BJ (cell line): ENCODE measurements around the gene RBM25. TPM values are rescaled to one million over a fixed set of nuclear protein-coding genes. Genes with fewer than 3 reads are reported as not detected.
A peak's percentile ranks its signal among the peaks of the same experiment; 100 is the strongest.

Experiments used
- CTCF ChIA-PET: fragments of 350-600 bp; formaldehyde crosslinking; extraction: SDS; loops from one replicate; lab custom pipeline; 2021; ENCODE audit warnings: antibody characterized with exemption, inconsistent platforms; lab: Yijun Ruan, JAX
- POLR2A ChIA-PET: fragments of 300-600 bp; sonication (Branson Sonifier 250); formaldehyde crosslinking; extraction: SDS; loops from one replicate; lab custom pipeline; 2021; ENCODE audit warnings: antibody characterized with exemption; lab: Charles Lee
- DNase-seq: peaks from one replicate; pipeline ENCODE4 v3.0.0-alpha.2; 2011; ENCODE audit warnings: low read depth
- H3K27me3 ChIP-seq: 2 replicates; pipeline ENCODE4 v1.6.0; 2011; ENCODE audit warnings: low read length; ENCODE audit not compliant: control insufficient read depth, insufficient read depth
- H3K36me3 ChIP-seq: 2 replicates; pipeline ENCODE4 v1.5.1; 2011; ENCODE audit warnings: low read length; ENCODE audit not compliant: control insufficient read depth, insufficient read depth
- H3K4me3 ChIP-seq: 2 replicates; pipeline ENCODE4 v1.5.1; 2011; ENCODE audit warnings: low read depth, mild to moderate bottlenecking, control low read depth, low read length
- CTCF ChIP-seq: IDR thresholded peaks from 2 replicates; pipeline ENCODE4 v1.5.1; 2011; ENCODE audit warnings: low read depth, mild to moderate bottlenecking, control low read depth, inconsistent platforms, low read length, moderate library complexity; ENCODE audit not compliant: insufficient read depth
- polyA plus RNA-seq: library from polyadenylated mRNA; depleted of rRNA; stranded (reverse); fragments of >200 nt; gene quantifications from 2 replicates; pipeline ENCODE4 v1.2.3, GENCODE V29; 2011

RBM25 gene
- polyA plus RNA-seq, 1 experiment: 21.9 TPM

DNA sequence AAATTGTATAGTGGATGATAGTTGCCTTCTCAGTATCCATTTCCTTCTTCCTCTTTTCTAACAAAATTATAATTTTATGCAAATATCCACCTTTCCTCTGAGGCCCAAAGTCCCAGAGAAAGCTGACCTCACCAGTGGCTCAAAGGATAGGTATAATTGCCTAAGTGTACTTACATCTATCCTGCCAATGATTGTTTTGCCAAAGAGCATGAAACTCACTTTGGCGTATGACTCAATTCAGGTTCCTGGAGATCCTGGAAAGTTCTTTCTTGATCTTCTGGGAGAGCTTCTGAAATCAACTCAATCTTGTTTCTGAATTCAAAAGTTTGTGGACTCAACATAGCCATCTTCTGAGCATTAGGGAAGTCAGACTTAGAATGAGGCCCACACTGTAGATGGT lies 10.5 kb upstream of the RBM25 start:
- no peak for TF ChIP-seq CTCF
- Histone ChIP-seq H3K4me3 (no peak overlapping the region), H3K27me3 (no peaks in the 10 kb centered on the region), H3K36me3 (no peaks in the 10 kb centered on the region)
- ChIA-PET CTCF (no interaction called here), POLR2A (no interaction called here)
- DNase-seq: no peak

- ChIA-PET POLR2A (interaction anchor here (0.7 to 1.0 kb wide), 2 partner anchors 9 to 23 kb away, joined by 5 to 9 read pairs; partner anchors contain the start of genes RBM25 and ZFYVE1), CTCF (interaction anchor here (1.2 kb wide), 1 partner anchor 423 kb away, joined by 5 read pairs; no protein-coding TSS in a partner anchor)
- DNase-seq: no peak
- no peak for TF ChIP-seq CTCF
- H3K4me3 ChIP-seq: no peak overlapping the region
- H3K36me3 ChIP-seq: no peaks in the 10 kb centered on the region
- H3K27me3 ChIP-seq: no peaks in the 10 kb centered on the region
Measured at GRCh38 chr14:73049428-73049827, 8.9 kb upstream of the RBM25 start.

DNA sequence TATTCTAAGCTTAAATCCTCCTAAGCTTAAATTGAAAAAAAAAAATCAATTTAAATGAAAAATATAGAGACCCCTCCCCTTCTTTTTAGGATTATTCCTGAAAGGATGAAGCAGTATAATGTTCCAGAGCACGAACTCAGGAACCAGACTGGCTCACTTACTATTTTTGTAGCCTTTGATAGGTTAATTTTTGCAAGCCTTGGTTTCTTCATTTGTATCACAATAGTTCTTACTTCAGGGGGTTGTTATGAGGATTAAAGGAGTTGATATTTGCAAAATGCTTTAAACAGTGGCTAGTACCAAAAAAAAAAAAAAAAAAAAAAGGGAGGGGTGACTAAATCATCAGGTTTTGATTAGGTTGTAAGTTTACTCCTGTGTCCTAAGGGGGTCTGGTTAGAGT lies 3.1 kb upstream of the RBM25 start:
- no peak overlapping the region for H3K4me3 ChIP-seq

GRCh38 chr14:73057944-73058223 lies 450 bp upstream of the RBM25 start:
- H3K36me3 ChIP-seq: 0 out of 2 replicates have a peak, but pooled peaks cover 2% of the 10 kb centered on the region
- no peak for DNase-seq
- no peak for TF ChIP-seq CTCF
- POLR2A ChIA-PET: interaction anchor here (1.0 kb wide), 2 partner anchors 9 to 31 kb away, joined by 3 to 9 read pairs; partner anchors contain the start of gene ZFYVE1
- H3K27me3 ChIP-seq: no peaks in the 10 kb centered on the region
- H3K4me3 ChIP-seq: peak overlapping the region; percentile 45
- CTCF ChIA-PET: interaction anchor here (1.0 to 2.0 kb wide), 2 partner anchors 425 to 544 kb away, joined by 3 to 7 read pairs; no protein-coding TSS in a partner anchor

More for the DNA sequence above, 3.1 kb upstream of the RBM25 start:
- no peak for TF ChIP-seq CTCF
- CTCF ChIA-PET: interaction anchor here (2.4 kb wide), 1 partner anchor 12 kb away, joined by 7 read pairs; no protein-coding TSS in a partner anchor
- Histone ChIP-seq H3K36me3 (no peaks in the 10 kb centered on the region), H3K27me3 (no peaks in the 10 kb centered on the region)
- POLR2A ChIA-PET: no interaction called here
- DNase-seq: no peak

- Histone ChIP-seq H3K36me3 (0 out of 2 replicates have a peak, but pooled peaks cover 2% of the 10 kb centered on the region), H3K4me3 (peak overlapping the region; percentile 78), H3K27me3 (no peaks in the 10 kb centered on the region)
- CTCF ChIA-PET: interaction anchor here (1.0 to 2.0 kb wide), 4 partner anchors 46 to 545 kb away, joined by 3 to 7 read pairs (median 4); no protein-coding TSS in a partner anchor
- no peak for DNase-seq
- POLR2A ChIA-PET: interaction anchor here (0.8 to 1.1 kb wide), 4 partner anchors 10 to 235 kb away, joined by 3 to 9 read pairs (median 4); partner anchors contain the start of genes DPF3 and ZFYVE1
- TF ChIP-seq CTCF: no peak
Measured at GRCh38 chr14:73058922-73059673, 764 bp downstream of the RBM25 start.
